ENCODE data around the gene NSMF.
"Not testable (repeated sequence)": the region's sequence is repeated elsewhere in the genome, so short reads cannot be mapped to it uniquely, and the experiment has no call there.

Gene NSMF

DNA sequence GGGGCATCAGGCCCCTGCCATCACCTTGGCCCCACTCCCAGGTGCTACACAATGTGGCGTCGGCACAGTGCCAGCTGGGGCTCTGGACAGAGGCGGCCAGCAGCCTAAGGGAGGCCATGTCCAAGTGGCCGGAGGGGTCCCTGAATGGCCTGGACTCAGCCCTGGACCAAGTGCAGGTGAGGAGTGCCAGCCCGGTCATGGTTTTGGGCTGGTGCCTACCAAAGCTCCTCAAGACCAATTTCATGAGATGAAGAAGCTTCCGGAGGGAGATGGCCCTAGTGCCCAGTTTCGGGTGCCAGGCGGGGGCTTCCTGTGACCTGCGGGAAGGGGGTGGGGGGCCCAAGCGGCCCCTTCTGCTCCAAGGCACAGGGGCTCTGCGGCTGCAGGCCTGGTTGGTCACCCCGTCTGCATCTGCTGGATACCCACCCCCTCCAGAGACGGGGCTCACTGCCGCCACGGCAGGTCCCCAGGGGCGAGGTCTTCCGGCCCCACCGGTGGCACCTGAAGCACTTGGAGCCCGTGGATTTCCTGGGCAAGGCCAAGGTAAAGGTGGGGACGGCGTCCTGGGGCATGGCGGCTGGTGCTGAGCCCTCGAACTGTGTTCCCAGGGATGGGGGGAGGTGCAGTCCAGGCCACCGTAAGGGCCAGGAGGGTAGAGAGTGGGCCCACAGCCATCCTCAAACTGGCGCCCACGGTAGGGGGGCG lies 30.1 kb downstream of the NSMF start:
- DNase-seq, result no peak

DNA sequence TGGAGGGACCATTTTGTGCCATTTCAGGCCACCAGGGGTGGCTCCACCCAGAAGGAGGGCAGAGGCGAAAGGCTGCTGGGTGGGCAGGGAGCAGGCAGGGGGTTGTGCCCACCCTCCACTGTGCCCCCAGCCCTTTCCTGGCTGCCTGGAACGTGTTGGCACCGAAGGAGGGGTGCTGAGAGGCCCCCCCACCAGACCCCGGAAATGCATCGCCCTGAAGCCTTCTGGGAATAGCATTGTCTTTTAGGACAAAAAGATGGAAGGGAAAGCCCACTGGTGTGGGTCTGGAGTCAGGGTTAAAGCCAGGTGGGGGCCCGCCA lies 30.9 kb downstream of the NSMF start:
- DNase-seq, result no peak

DNA sequence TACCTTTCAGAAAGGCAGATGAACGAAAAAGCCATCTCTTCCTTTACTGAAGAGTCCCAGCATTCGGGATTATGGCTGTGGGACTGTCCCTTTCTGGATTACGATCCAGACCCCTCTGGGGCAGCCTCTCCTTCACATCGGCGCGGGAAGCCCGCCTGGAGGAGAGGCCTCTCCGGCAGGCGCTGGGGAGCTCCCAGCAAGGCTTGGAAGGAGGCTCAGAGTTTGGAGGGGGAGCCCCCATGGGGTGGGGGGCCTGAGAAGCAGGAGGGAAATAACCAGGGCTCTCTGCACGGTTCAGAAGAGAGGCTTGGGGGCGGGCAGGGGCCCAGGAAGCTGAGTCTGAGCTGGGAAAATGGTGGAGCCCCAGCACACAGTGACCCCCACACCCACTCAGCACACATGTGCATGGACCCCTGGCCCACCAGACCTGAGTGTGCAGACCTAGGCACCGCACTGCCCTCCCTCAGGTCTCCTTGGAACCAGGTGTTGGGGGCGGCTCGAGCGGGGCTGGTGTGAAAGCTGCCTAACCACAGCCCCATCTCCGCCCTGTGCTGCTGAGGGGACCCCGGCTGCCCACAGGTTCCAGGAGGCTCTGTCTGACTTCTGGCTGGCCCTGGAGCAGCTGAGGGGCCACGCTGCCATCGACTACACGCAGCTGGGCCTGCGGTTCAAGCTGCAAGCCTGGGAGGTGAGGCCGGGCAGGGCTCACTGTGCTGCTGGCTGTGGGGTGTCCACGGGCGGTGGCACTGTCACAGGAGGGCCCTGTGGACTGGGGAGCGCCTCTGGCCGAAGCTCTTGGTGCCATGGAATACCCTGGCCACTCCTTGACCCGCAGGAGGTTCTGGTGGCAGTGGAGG lies 31.5 kb downstream of the NSMF start:
- no peak for DNase-seq

DNA sequence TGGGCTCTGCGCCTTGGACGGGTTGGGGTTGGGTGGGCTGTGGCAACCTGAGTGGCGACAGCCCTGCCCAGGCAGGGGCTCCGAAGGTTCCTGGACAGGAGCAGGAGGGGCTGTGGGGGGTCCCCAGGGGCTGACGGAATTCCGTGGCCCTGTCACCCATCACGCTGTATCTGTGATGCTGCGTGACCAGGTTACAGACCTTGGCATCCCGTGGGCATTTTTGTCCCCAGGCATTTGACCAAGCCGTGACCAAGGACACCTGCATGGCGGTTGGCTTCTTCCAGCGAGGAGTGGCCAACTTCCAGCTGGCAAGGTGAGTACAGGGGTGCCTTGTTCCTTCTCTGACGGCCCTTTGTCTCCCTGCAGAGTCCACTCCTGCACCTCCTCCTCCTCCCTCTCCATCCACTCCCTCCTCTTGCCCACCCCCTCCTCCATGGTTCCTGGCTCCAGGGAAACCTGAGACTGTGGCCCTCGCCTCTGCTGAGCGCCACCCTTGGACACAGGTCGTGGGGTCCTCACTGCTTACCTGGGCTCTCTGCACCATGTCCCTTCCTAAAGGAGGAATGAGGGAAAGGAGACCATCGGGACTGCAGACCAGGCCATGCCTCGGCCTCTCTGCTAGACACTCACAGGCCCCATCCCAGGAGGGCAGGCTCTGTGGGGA lies 33.0 kb downstream of the NSMF start:
- DNase-seq, result no peak

DNA sequence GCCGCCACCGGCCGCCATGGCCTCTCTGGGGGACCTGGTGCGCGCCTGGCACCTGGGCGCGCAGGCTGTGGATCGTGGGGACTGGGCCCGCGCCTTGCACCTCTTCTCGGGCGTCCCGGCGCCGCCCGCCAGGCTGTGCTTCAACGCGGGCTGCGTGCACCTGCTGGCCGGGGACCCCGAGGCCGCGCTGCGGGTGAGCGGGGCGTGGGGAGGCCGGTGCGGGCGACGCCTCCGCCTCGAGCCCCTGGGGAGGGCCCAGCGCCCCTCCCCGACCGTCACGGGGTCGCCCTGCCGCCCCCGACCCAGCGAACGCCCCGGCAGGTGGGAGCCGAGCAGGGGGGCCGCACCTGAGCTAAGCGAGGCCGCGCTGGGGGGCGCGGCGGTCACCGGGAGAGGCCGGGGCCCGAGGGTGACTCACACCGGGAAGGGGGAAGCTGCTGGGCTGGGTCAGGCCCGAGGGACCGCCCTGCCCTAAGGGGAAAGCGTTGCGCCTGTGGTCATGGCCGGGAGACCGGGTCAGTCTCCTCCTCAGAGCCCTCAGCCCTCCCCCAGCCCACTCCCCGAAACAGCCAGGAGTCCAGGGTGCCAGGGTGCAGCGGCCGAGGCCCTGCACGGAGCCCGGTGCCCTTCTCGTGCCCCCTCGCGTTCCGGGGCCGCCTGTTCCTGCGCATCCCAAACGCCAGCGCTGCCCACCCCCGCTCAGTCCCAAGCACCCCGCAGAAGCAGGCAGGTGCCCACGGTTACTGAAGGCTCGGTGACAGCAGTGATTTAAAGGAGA lies 35.4 kb downstream of the NSMF start:
- DNase-seq, result no peak

DNA sequence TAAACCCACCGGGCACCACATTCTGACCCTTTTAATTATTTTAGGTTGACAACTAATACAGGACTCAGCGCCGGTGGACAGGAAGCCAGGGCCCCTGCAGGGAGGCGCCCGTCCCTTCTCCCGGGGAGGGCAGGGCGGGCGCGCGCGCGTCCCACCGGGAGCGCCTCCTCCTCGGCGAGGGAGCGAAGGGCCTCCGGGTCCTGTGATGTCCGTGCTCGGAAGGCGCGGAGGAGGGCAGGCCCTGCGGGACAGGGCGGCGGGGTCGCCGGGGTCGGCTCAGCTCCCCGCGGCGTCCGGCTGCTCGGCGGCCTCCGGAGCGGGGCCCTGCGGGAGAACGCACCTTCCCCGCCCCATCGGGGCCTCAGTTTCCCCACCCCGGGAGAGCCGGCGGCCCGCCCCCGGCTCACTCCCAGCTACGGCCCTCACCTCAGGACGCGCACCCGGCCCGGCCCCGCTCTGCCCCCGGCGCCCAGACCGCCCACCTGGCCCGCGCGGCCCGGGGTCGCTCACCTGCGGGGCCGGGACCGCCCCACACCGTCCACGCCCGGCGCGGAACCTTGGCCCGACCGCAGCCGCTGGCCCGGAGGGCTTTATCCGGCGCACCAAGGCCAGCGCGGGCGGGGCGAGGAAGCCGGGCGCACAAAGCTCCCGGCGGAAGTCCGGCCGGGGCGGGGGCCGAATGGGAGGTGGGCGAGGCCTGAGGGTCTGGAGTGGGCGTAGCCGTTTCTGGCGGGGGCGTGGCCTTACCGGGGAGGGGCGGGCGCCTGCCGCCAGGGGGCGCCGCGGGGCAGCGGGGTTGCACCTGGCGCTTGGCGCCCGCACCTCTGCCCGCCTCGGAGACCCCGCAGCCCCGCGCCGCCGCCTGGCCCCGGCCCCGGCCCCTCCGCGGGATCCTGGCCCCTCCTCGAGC lies 36.3 kb downstream of the NSMF start, which contains the start of the genes EXD3 and NOXA1:
Gene EXD3, minus strand, starts transcription at position 559 of the 910 bp plus-strand sequence. CDS start 27,805 bp downstream, outside the sequence.
Gene NOXA1, plus strand, starts transcription at position 790 of the 910 bp plus-strand sequence. CDS start 137 bp downstream, outside the sequence.
- peak; percentile 46 for DNase-seq

DNA sequence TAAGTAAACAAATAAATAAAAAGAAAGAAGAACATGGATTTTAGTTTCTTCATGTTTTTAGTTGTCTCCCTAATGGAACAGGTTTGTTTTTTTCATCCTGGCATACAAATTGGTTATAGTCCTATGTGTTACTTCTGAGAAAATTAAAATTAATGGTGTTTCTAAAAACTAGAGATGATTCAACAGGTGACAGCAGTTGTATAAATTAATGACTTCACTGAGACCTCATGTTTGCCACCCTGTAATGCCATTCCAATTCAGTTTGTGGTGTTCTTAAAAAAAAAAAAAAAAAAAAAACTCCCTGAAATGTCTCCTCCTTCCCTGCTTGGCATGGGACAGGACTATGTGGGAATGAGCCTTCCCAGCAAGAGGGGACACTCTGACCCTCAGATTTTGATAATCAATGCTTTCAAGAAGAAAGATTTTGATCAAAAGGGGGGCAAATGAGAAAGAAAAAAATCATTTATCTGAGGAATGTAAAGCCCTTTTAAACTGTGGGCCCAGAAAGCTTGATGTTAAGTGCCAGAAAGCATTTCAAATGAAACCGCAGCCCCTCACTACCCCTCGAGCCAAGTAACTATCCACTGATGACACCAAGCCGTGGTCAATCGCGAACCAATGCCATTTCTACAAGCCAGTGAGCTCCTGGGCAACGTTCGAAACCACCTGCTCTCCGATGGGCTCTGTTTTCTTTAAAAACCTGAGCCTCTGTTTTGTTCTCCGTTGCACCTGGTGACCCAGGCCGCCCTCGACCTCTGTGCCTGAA lies 37.1 kb downstream of the NSMF start:
- DNase-seq, result no peak

DNA sequence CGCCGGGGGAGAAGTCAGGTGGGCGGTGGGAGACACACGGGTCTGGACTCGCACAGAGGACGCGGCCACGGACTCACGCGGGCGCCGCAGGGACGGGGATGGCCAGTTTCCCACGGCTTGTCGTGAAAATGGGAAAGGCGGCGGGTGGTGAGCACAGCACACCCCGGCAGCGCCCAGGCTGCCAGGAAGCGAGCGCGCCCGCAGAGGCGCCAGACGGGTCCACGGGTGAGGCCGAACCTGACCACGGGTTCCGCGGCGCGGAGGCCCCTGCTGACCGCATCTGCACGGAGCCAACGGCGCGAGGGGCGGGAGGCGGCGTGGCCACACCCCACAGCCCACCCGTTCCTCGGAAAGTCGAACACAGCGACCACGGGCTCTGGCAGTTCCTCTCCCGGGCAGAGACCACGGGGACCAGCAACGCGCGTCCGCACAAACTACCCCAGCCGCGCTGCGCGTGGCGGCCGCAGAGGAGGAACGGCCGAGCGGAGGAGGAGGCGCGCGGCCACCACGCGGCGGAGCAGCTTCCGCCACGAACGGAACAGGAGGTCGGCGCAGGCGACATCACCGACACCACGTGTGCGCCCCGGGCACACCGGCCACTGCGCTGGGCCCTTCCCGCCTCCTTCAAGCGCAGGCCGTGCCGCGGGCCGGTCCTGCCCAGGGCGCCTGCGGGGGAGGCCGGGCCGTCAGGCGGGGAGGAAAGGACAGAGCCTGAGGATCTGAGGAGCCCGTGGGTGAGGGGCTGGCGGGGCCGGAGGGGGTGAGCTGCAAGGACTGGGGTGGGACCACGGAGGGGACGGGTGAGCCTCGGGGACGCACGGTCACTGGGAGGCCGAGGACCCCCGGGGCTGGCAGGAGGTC lies 41.7 kb downstream of the NSMF start:
- DNase-seq, result no peak

DNA sequence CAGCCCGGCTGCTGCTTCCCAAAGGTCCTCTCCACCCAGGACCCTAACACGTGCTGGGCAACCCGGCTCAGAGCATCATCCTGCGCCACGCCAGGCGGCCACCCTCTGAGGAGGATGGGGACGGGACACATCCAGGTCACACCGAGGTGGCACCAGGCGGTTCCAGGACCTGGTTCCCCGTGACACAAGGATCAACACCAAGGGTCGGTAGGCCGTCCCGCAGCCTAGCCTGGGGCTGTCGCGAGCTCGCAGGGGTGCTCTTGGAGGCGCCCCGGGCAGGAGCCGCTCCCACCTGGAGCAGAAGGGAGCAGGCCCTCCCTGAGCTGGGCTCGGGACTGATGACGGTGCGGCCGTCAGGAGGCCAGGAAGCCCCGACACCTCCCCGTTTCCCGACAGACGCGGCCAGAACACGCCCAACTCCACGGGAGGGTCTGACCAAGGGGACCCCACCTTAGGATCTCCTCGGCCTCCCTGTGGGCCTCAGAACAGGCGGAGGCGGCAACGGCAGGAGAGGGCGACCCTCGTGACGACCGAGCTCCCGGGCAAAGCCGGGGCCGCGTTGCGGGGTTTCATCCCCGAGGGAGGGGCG lies 42.5 kb downstream of the NSMF start:
- no peak for DNase-seq

DNA sequence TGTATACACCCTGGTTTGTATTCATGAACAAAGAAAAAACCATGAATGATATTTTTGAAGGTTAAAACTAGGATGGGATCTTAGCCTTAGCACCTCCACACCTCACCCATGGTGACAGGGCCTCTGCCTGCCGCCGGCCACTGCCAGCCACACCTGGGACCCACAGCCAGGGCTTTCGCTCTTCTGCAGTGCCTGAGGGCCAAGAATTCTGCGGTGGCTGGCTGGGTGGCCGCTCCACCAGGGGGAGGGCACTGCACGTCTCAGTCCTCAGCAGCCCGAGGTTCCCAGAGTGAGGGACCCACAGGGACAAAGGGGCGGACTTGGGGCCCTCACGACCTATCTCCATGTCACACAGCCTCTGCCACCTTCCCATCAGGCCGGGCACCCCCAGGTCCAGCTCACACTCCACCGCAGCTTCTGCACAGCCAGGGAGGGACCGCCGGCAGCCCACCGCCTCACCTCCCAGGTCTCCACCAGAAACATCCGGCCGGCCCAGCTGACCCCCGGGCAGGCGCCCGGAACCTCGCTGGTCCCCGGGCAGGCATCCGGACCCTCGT lies 43.0 kb downstream of the NSMF start:
- DNase-seq, result no peak

DNA sequence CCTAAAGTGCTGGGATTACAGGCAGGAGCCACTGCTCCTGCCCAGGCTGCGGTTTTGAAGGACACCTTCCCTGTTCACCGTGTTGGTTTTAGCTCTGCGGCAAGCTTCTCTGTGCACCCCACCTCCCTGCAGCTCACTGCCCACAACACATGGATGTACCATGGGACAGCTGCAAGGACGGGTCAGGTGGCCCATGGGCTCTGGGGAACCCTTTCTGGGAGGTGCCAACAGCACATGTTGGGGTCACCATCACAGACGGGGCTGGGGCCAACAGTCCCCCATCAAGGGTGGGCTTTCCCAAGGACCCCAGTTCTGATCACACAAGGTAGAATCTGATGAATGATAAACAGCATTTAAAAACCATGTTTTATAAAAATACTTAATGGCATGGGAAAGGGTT lies 43.7 kb downstream of the NSMF start:
- DNase-seq, result no peak

DNA sequence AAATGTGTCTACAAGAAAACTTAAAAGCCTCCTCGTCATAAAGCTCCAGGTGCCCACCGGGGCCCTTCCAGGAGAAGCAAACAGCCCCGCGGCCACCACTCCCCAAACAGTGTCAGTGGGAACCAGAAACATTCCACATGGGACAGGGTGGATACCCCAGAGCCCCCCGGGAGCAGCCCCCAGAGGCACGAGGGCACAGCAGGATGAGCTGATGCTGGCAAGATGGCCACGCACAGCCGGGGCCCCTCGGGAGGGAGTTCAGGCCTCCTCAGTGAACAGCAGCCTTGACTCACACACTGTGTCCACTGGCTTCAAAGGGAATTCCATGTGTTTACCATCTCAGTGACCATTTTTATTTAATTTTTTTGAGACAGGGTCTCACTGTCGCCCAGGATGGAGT lies 46.7 kb downstream of the NSMF start:
- DNase-seq, result no peak

DNA sequence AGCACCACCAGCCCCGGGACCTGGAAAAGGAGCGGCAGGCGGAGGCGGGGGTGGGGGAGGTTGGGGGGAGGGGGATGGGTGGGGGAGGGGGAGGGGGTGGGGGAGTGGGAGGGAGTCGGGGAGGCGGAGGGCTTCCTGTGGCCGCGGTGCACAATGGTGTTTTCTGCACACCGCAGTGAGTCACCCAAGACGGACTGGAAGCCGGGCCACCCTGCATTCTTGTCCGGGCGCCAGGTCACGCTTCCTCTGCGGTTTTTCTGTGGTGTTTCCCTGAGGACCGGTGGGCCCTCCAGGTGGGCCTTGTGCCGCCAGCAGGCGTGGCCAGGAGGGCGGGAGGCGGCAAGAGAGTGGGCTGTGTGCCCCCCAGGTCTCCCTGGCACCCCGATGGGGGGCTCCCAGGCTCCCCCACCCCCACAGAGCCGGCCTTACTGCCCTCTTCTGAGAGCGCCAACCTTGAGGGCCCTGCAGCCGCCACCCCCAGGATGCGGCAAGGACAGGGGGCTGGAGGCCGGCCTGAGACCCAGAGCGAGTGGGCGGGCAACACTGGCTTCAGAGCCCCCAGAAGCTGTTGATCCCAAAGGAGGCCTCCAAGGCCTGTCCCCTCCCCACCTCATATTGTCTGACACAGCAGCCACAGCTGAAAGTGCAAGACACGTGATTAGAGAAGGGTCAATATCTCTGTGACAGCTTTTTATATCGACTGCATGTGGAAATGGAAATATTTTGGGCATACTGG lies 47.3 kb downstream of the NSMF start:
- DNase-seq, result no peak

DNA sequence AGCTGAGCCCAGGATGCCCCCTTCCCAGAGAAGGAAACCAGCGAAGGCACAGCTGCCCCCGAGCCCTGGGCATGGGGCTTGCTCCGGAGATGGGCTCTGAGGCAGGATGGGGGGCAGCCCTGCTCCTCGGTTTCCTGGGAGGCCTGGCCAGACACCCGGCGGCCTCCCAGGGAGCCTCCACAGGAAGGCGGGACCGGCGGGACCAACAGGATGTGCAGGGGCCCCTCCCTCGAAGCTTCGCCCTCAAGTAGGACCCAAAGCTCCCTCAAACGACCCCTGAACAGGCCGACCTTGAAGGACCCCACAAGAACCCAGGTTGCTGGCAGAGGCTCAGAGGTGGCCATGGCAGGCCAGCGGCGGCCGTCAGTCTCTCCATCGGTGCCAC lies 47.9 kb downstream of the NSMF start:
- DNase-seq, result no peak

DNA sequence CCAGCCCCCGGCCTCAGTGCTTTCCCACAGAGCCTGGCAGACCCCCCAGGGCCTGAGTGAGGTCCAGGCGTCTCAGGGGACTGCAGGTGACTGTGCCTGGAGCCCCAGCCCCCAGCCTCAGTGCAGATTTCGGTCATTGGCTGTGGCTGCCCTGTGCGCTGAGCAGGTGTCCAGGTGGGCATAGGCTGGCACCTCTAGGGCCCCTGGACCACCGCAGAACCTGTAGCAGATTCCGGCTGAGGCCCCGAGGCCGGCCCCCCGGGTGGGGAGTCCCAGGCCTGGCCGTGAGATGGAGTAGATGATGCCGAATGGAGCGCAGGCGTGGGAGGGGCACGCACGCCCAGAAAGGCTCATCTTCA lies 48.3 kb downstream of the NSMF start:
- no peak for DNase-seq

DNA sequence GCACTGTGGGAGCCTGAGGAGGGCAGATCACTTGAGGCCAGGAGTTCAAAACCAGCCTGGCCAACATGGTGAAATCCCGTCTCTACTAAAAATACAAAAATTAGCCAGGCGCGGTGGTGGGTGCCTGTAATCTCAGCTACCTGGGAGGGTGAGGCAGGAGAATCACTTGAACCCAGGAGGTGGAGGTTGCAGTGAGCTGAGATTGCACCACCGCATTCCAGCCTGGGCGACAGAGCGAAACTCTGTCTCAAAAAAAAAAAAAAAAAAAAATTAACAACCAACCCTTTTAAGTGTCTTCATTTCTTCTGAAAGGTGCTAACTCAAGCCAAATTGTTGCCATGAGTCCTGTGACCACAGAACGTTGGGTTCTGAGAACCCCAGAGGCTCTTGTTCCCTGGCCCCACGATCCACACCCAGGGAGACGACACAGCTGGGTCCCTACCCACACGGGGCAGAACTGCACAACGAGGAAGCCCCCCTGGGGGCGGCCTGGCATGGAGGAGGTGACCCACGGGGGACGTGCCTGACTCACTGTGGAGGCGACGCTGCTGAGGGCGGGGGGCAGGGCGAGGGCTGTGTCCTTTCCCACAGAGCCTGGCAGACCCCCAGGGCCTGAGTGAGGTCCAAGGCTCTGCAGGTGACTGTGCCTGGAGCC lies 48.8 kb downstream of the NSMF start:
- not testable (repeated sequence) for DNase-seq

DNA sequence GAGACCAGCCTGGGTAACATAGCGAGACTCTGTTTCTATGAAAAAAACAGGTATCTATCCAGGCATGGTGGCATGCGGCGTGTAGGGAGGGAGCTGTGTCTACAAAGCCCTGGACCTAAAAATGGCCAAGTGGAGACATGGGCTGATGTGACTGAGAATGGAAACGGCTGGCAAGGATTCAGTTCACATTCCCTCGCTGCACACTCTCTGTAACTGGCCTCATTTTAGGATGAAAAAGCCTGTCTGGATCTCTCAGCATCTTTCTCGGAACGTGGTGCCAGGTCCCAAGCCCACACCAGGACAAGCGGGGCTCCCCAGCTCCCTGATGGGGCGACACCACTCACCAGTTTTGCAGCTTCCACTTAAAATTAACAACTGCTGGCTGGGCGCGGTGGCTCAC lies 49.6 kb downstream of the NSMF start:
- DNase-seq, result no peak
